Measurements from ENCODE around the gene SLC16A13.
"Not testable (repeated sequence)": the region's sequence is repeated elsewhere in the genome, so short reads cannot be mapped to it uniquely, and the experiment has no call there.

Gene SLC16A13

DNA sequence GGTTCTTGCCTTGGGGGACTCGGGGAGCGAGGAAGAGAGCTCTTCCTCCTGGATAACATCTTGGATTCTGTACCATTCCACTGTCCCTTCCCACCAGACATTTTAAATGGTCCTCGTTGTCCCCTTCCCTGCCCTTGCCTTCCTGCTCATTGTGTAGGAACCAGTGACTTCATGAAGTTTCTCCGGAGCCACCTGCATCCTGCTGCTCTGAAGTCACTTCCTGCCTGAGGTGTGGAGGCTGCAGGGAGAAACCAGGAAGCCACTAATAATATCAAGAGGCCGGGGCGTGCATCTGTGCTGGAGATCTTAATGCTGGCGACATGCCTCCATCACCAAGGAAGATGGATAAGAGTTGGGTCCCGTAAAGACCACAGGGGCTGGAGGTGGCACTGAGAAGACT lies 6.2 kb upstream of the SLC16A13 start:
- DNase-seq (ENCODE audit: low read depth), result no peak

DNA sequence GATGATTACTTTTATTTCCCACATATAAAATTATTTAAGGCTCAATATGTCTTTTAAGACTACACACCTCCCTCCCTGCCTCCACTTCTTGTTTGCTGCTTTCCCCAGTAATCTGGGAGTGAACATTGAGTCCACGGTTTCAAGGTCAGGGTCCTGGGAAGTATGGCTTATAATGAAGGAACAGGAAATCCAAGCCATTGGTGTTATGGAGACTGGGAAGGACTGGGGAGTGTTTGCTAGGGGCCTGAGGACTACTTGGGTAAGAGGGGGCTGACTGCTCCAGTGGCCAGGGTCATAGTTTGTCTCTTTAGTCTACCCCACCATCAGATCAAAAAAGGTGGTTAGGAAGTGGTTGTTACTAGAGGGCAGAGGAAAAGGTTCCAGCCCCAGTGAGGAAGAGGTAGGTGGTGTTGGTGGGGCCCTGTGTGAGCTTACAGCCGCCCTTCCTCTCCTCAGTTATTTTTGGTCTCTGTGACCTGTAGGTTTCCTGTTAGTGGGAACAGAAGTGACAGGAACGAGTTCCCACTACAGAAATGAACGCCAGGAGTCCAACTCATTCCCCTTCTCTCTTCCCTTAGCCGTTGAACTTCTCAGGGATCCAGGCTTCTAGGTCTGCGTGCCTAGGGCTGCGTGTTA lies 742 bp upstream of the SLC16A13 start:
- no peak for DNase-seq (ENCODE audit: low read depth)

DNA sequence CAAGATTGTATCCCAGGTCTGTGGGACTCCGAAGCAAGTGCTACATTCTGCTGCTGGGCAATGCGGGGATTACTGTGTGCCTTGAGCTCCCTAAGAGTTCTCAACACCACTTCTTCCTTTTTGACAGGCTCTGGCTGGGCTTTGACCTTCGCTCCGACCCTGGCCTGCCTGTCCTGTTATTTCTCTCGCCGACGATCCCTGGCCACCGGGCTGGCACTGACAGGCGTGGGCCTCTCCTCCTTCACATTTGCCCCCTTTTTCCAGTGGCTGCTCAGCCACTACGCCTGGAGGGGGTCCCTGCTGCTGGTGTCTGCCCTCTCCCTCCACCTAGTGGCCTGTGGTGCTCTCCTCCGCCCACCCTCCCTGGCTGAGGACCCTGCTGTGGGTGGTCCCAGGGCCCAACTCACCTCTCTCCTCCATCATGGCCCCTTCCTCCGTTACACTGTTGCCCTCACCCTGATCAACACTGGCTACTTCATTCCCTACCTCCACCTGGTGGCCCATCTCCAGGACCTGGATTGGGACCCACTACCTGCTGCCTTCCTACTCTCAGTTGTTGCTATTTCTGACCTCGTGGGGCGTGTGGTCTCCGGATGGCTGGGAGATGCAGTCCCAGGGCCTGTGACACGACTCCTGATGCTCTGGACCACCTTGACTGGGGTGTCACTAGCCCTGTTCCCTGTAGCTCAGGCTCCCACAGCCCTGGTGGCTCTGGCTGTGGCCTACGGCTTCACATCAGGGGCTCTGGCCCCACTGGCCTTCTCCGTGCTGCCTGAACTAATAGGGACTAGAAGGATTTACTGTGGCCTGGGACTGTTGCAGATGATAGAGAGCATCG lies 2.4 kb downstream of the SLC16A13 start:
- no peak for DNase-seq (ENCODE audit: low read depth)

DNA sequence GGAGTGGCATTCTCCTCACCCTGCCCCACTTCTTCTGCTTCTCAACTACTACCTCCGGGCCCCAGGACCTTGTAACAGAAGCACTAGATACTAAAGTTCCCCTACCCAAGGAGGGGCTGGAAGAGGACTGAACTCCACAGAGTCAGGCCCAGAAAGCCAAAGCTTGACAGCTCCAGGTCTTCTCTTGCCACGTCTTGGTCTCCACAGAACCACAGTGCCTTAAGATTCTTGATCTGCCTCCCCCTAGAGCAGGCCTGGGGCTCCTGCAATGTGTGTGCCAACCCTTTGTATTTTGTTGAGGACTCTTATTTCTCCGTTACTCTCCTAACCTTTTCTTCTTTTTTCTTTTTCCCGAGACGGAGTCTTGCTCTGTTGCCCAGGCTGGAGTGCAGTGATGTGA lies 4.0 kb downstream of the SLC16A13 start:
- no peak for DNase-seq (ENCODE audit: low read depth)

GRCh38 chr17:7041607-7042500 lies 6.0 kb downstream of the SLC16A13 start:
- no peak for DNase-seq (ENCODE audit: low read depth)

GRCh38 chr17:7042501-7043181 lies 6.8 kb downstream of the SLC16A13 start:
- no peak for DNase-seq (ENCODE audit: low read depth)

- DNase-seq (ENCODE audit: low read depth), result no peak
These were observed 7.3 kb downstream of the SLC16A13 start for GRCh38 chr17:7043182-7043496.

DNA sequence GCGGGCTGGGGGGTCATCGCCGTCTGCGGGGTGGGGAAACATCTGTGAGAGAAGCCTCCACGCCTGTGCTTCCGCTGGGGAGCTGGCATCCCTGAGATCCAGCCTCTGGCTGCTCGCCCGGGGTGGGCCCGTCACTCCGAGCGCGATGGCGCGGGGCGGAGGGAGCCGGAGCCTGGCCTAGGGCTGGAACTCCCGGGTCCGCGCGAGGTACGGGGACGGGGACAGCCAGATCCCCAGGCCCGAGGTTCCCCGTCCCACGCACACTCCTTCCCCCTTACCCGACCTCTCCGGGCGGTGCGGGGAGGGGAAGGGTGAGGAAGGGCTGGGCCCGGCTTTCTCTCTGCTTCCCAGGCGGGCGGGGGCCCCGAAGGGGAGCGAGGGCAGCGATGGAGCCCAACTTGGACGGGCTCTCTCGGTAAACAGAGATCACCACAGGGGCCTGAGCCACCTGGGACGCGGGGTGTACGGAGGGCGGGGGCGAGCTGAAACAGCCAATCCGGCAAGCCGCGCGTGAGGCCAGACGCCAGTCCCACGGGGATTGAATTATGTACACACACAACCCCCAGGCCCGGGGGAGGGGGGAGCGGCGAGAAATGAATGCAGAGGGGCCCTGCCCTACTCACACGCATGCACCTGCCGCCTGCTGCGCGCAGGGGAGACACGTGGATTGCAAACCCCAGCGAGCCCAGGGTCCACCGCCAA lies 7.8 kb downstream of the SLC16A13 start, which contains the start of gene SLC16A11:
Gene SLC16A11, minus strand, starts transcription at position 596 of the 702 bp plus-strand sequence. Its CDS starts 579 bp downstream, at position 17.
- no peak for DNase-seq (ENCODE audit: low read depth)

DNA sequence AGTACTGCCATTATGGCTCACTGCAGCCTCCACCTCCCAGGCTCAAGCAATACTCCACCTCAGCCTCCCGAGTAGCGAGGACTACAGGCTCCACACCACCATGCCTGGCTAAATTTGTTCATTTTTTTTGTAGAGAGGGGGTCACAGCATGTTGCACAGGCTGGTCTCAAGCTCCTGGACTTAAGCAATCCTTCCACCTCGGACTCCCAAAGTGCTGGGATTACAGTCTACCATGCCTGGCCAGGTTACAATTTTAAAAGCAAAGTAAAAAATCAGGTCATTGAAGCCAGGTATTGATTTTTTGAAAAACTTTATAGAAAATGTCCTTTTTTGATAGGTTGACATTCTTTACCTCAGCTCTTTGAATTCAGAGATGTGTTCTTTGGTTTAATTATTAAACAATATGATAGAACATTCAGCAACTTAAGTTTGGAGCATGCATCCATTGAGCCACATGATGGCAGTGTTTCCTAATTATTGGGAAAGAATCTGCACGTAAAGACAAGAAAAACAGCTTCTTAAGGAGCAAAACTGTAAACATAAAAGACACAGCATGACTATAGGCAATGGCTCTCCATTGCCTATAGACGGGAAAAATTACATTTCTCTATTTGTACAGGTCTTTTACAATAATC lies 9.8 kb downstream of the SLC16A13 start:
- no peak for DNase-seq (ENCODE audit: low read depth)

- no peak for DNase-seq (ENCODE audit: low read depth)
These were observed 10.4 kb downstream of the SLC16A13 start for GRCh38 chr17:7046127-7046724.

DNA sequence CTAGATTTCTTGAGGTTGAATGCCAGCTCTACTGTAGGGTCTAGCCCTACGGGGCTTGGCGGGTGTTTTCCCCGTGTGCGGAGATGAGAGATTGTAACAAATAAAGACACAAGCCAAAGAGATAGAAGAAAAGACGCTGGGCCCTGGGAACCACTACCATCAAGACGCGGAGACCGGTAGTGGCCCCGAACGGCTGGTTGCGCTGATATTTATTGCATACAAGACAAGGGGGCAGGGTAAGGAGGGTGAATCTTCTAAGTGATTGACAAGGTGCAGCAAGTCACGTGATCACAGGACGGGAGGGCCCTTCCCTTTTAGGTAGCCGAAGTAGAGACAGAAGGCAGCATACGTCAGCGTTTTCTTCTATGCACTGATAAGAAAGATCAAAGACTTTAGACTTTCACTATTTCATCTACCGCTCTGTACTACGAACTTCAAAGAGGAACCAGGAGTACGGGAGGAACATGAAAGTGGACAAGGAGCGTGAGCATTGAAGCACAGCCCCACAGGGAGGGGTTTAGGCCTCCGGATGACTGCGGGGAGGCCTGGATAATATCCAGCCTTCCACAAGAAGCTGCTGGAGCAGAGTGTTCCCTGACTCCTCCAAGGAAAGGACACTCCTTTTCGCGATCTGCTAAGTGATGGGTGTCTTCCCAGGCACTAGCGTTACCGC lies 11.0 kb downstream of the SLC16A13 start:
- DNase-seq (ENCODE audit: low read depth), result not testable (repeated sequence)

- no peak for DNase-seq (ENCODE audit: low read depth)
These were observed 11.8 kb downstream of the SLC16A13 start for GRCh38 chr17:7047566-7047965.

DNA sequence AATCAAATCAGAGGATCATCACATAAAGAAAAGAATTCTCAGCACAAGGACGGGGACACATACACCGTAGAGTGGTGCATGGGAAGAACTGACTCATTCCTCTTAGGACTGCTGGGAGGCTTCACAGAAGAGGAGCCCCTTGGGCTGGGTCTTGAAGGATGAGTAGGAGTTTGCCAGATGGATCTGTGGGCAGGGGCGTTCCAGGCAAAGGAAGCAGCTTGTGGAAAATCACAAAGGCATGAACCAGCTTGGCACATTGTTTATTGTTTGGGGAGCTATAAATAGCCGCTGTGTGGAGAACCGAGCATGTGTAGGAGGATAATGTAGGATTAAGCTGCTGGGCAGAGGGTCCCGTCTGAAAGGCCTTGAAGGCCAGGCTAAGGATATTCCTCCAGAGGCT lies 13.2 kb downstream of the SLC16A13 start:
- no peak for DNase-seq (ENCODE audit: low read depth)

- DNase-seq (ENCODE audit: low read depth), result not testable (repeated sequence)
These were observed 14.8 kb downstream of the SLC16A13 start for GRCh38 chr17:7050583-7050982.

DNA sequence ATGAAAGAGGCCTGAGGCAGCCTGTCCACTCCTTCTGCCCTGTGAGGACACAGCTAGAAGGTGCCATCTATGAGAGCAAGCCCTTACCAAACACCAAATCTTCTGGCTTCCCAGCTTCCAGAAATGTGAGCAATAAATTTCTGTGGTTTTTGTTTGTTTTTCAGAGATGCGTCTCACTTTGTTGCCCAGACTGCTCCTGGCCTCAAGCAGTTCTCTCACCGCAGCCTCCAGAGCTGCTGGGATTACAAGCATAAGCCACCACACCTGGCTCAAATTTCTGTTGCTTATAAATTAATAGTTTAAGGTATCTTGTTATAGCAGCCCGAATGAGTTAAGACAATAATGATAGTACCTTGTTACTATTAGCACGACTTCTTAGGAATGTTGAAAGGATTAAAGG lies 20.6 kb downstream of the SLC16A13 start:
- no peak for DNase-seq (ENCODE audit: low read depth)

GRCh38 chr17:7058831-7059447 lies 23.1 kb downstream of the SLC16A13 start:
- DNase-seq (ENCODE audit: low read depth), result no peak

DNA sequence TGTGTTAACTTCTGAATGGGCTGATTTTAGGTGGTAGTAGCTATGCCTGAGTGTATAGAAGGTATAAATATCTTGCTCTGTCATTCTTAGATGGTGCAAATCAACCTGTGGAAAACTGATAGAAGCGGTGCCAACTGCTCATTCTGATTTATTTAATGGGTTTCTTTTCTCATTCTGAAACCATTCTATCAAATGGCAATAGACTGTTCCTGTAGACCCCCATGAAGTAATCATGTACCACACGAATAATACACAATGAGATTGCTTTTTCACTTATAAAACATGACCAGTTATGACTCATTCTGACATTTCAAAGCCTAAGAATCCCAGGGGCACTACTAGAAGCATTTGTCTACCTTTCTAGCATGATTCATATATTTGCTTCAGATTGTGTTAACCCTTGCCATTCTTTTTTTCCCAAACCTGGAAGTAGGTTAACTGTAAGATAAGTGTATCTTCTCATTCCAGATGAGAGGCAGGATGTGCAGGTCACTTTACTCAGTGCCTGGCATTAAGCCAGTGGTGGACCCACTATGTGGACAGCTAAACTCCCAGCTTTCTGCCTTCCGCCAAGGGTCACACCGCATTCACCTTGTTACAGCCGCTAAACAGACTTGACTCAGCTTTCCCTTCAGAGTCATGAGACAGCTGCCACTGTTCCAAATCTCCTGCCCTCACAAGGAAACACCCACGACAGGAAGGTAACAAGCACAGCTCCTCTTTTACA lies 24.5 kb downstream of the SLC16A13 start:
- DNase-seq (ENCODE audit: low read depth), result peak; percentile 56

DNA sequence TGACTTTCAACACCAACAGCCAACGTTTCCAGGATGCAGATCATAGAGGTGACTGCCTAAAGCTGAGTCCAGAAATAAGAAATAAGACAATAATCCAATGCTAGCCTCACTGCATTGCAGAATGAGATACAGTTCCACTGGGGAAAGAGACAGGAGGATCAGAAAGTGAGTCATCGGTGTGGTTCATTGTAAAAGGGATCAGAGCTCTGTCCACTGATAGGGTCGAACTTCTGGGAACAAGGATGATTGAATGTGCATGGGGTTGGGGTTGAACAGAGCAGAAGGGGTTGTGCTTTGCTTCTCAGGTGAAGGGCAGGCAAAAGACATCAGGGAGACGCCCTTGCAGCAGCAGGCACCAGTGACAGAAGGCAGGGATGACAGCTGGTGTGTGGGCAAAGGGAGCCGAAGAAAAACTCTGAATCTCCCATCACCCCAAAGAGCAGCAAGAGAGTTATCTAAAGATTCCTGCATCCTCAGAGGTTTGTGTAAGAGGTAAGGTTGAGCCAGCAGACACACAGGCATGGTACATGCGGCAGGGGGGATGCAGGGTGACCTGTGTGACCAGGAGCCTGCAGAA lies 27.8 kb downstream of the SLC16A13 start:
- DNase-seq (ENCODE audit: low read depth), result no peak

Data from non-pigmented ciliary epithelial cell (primary cell).